ENCODE measurements around the gene NAALADL2. TPM values are rescaled to one million over a fixed set of nuclear protein-coding genes. Genes with fewer than 3 reads are reported as not detected.
A peak's percentile ranks its signal among the peaks of the same experiment; 100 is the strongest.

Gene NAALADL2
- total RNA-seq, 1 donor from 2014 or later, result 1.1 TPM

DNA sequence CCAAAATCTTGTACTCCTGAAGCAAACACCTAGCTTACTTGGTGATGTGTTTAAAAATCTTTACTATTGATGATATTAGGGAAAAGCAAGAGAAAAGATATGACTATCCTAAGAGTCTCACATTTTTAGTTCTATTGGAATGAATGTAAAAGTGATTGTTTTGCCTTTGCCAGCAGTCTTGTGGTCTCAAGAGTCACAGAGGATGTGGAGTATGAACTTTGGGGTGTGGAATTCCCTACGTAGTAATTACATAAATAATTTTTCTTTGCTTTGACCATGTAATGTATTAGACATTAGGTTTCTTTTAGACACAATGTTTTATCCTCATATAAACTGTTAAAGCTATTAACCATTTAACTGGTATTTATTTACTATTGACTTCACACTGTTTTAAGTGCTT, 387.6 kb downstream of the NAALADL2 start:
- H3K4me3 ChIP-seq (ENCODE audit: low read depth, low read length), result no peak overlapping the region
- DNase-seq (ENCODE audit: low read depth) (no peak), FAIRE-seq (no peak)
- TF ChIP-seq, protein P1, sequence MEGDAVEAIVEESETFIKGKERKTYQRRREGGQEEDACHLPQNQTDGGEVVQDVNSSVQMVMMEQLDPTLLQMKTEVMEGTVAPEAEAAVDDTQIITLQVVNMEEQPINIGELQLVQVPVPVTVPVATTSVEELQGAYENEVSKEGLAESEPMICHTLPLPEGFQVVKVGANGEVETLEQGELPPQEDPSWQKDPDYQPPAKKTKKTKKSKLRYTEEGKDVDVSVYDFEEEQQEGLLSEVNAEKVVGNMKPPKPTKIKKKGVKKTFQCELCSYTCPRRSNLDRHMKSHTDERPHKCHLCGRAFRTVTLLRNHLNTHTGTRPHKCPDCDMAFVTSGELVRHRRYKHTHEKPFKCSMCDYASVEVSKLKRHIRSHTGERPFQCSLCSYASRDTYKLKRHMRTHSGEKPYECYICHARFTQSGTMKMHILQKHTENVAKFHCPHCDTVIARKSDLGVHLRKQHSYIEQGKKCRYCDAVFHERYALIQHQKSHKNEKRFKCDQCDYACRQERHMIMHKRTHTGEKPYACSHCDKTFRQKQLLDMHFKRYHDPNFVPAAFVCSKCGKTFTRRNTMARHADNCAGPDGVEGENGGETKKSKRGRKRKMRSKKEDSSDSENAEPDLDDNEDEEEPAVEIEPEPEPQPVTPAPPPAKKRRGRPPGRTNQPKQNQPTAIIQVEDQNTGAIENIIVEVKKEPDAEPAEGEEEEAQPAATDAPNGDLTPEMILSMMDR (IDR thresholded peaks at IDR 0.05; ENCODE audit: insufficient read depth, low read length, severe bottlenecking), result no peak
- H3K27me3 ChIP-seq (ENCODE audit: control insufficient read depth, insufficient read depth, low read length), result no peaks in the 10 kb centered on the region
- H3K36me3 ChIP-seq (ENCODE audit: control insufficient read depth, insufficient read depth, low read length), result no peaks in the 10 kb centered on the region

DNA sequence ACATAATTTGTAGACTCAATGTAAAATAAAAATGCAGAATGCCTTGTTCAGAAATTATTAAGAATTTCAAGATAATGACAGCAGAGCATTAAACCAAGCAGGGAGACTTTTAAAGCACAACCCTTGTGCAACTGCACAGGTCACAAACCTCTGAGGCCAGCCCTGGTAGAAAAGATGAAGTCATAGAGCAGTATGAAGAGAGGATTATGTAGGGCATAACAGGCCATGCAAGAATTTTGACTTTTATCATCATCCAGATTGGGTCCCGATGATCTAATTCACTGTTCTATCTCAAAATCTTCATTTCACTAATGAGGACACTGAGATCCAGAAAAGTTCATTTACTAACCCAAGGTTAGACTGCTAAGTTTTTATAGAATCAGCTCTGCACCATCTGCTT, 388.5 kb downstream of the NAALADL2 start:
- Histone ChIP-seq H3K27me3 (ENCODE audit: control insufficient read depth, insufficient read depth, low read length) (no peaks in the 10 kb centered on the region), H3K36me3 (ENCODE audit: control insufficient read depth, insufficient read depth, low read length) (no peaks in the 10 kb centered on the region), H3K4me3 (ENCODE audit: low read depth, low read length) (no peak overlapping the region)
- DNase-seq (ENCODE audit: low read depth) (no peak), FAIRE-seq (no peak)
- TF ChIP-seq, protein P1 (IDR thresholded peaks at IDR 0.05; ENCODE audit: insufficient read depth, low read length, severe bottlenecking), result no peak

DNA sequence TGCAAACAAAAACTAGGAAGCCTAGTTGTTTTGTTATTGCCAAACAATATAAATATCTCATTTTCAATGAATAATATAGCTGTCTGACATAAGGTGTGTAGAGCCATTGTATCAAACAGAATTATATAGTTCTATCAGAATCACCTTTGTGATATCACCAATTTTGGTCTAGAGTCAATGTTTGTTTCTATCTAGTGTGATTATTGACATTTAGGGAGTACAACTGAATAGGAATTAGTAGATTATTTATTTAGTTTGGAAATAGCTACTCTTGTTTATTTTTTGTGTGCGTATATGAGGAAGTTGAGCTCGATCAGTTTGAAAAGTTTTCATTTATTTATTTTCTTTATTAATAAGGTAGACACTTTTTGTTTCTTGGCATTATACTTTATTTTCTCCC, 389.7 kb downstream of the NAALADL2 start:
- TF ChIP-seq, protein P1 (IDR thresholded peaks at IDR 0.05; ENCODE audit: insufficient read depth, low read length, severe bottlenecking), result no peak
- DNase-seq (ENCODE audit: low read depth) (no peak), FAIRE-seq (no peak)
- no peak overlapping the region for H3K4me3 ChIP-seq (ENCODE audit: low read depth, low read length)
- H3K36me3 ChIP-seq (ENCODE audit: control insufficient read depth, insufficient read depth, low read length), result no peaks in the 10 kb centered on the region
- H3K27me3 ChIP-seq (ENCODE audit: control insufficient read depth, insufficient read depth, low read length), result no peaks in the 10 kb centered on the region

DNA sequence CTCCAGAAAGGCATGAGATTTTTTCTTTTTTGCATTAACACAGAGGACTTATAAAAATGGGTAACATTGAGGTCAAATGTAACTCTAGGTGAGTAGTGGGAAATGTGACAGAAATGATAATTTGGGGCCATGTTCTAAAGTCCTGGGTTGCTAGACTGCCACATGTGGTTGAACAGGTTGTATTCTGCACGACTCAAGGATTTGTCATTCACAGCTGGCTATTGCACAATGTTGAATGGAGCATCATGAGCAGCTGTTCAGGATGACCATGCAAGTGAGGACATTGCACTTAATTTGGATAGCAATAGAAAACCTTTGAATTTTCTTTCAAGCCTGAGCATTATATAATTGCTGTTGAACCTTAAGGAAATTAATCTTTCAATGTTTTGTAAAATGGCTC, 396.6 kb downstream of the NAALADL2 start:
- H3K36me3 ChIP-seq (ENCODE audit: control insufficient read depth, insufficient read depth, low read length), result no peaks in the 10 kb centered on the region
- TF ChIP-seq, protein P1 (IDR thresholded peaks at IDR 0.05; ENCODE audit: insufficient read depth, low read length, severe bottlenecking), result no peak
- H3K4me3 ChIP-seq (ENCODE audit: low read depth, low read length), result no peak overlapping the region
- no peaks in the 10 kb centered on the region for H3K27me3 ChIP-seq (ENCODE audit: control insufficient read depth, insufficient read depth, low read length)
- FAIRE-seq (peak; percentile 98), DNase-seq (ENCODE audit: low read depth) (peak; percentile 93)

DNA sequence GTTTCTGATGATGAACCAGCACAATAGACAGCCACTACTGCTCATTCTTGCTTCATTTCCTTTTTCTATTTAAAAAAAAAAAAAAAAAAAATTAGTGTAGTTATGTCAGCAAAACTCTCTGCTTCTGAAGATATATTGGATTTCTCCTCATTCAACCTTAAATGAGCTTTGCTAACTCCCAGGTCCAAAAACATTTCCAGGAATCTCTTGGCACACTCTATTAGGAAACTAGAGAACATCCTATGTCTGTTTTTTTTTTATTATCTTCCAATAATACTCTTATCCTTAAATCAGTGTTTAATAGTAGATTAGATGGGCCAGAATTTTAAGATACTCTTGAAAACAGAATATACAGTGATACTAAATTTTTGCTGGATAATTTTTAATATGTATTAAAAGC, 398.0 kb downstream of the NAALADL2 start:
- DNase-seq (ENCODE audit: low read depth) (no peak), FAIRE-seq (no peak)
- Histone ChIP-seq H3K4me3 (ENCODE audit: low read depth, low read length) (no peak overlapping the region), H3K27me3 (ENCODE audit: control insufficient read depth, insufficient read depth, low read length) (no peaks in the 10 kb centered on the region), H3K36me3 (ENCODE audit: control insufficient read depth, insufficient read depth, low read length) (no peaks in the 10 kb centered on the region)
- TF ChIP-seq, protein P1 (IDR thresholded peaks at IDR 0.05; ENCODE audit: insufficient read depth, low read length, severe bottlenecking), result no peak

DNA sequence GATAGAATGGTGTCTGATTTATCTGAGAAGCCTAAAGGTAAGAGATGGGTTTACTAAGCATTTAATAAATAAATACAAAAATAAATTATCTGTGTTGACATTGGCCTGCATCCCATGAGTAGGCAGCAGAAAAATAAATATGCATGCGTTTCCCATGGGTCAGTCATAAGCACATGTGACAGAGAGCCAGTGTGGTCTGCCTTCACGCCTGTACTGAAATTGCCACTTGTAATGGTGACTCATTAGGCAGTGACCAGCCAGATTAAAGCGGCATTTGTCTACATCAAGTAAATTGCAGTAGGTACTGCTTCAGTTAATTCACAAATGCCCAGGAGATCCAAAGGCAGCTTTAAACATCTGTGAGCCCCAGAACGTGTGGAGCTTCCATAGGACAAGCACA, 399.6 kb downstream of the NAALADL2 start:
- DNase-seq (ENCODE audit: low read depth) (peak; percentile 82), FAIRE-seq (no peak)

More for the DNA sequence above, 399.6 kb downstream of the NAALADL2 start:
- no peaks in the 10 kb centered on the region for H3K36me3 ChIP-seq (ENCODE audit: control insufficient read depth, insufficient read depth, low read length)
- TF ChIP-seq, protein P1 (IDR thresholded peaks at IDR 0.05; ENCODE audit: insufficient read depth, low read length, severe bottlenecking), result no peak
- H3K4me3 ChIP-seq (ENCODE audit: low read depth, low read length), result no peak overlapping the region
- no peaks in the 10 kb centered on the region for H3K27me3 ChIP-seq (ENCODE audit: control insufficient read depth, insufficient read depth, low read length)

Data from bronchial epithelial cell (primary cell).